HG02973 (cell line): Measurements from ENCODE around the gene HIPK2.

Source experiments
- ATAC-seq: cut with Tn5 transposase; IDR thresholded peaks from one replicate; pipeline ENCODE4 v1.9.1; 2021; ENCODE audit warnings: moderate library complexity; ENCODE audit not compliant: unreplicated experiment

HIPK2 gene

GRCh38 chr7:139600306-139600705 is 177.5 kb downstream of the HIPK2 start:
- ATAC-seq: no peak

- no peak for ATAC-seq
These were observed 179.2 kb downstream of the HIPK2 start for GRCh38 chr7:139598642-139599041.

GRCh38 chr7:139597028-139597427 is 180.8 kb downstream of the HIPK2 start:
- ATAC-seq: no peak

- no peak for ATAC-seq
These were observed 181.2 kb downstream of the HIPK2 start for GRCh38 chr7:139596626-139597025.

GRCh38 chr7:139595806-139596205 is 182.0 kb downstream of the HIPK2 start:
- no peak for ATAC-seq

- ATAC-seq: no peak
These were observed 182.8 kb downstream of the HIPK2 start for GRCh38 chr7:139594911-139595476.

- no peak for ATAC-seq
These were observed 183.7 kb downstream of the HIPK2 start for GRCh38 chr7:139594090-139594489.

- ATAC-seq: no peak
These were observed 184.9 kb downstream of the HIPK2 start for GRCh38 chr7:139592801-139593461.

GRCh38 chr7:139591550-139592195 is 186.1 kb downstream of the HIPK2 start:
- ATAC-seq: no peak

- no peak for ATAC-seq
These were observed 188.3 kb downstream of the HIPK2 start for GRCh38 chr7:139589474-139589873.

- no peak for ATAC-seq
These were observed 189.2 kb downstream of the HIPK2 start for GRCh38 chr7:139588632-139589031.

- ATAC-seq: no peak
These were observed 190.3 kb downstream of the HIPK2 start for GRCh38 chr7:139587535-139587934.

GRCh38 chr7:139586286-139586685 is 191.5 kb downstream of the HIPK2 start:
- no peak for ATAC-seq

GRCh38 chr7:139585042-139585441 is 192.8 kb downstream of the HIPK2 start:
- no peak for ATAC-seq

- no peak for ATAC-seq
These were observed 193.8 kb downstream of the HIPK2 start for GRCh38 chr7:139583826-139584553.

GRCh38 chr7:139582671-139583155 is 195.1 kb downstream of the HIPK2 start:
- no peak for ATAC-seq

GRCh38 chr7:139582130-139582650 is 195.6 kb downstream of the HIPK2 start:
- no peak for ATAC-seq

GRCh38 chr7:139580435-139580834 is 197.4 kb downstream of the HIPK2 start:
- ATAC-seq: no peak

GRCh38 chr7:139576179-139576973 is 201.4 kb downstream of the HIPK2 start:
- no peak for ATAC-seq

GRCh38 chr7:139575338-139575680 is 202.5 kb downstream of the HIPK2 start:
- no peak for ATAC-seq
